ENCODE results near the gene UGT8.
A peak's percentile ranks its signal among the peaks of the same experiment; 100 is the strongest.
"Not testable (repeated sequence)": the region's sequence is repeated elsewhere in the genome, so short reads cannot be mapped to it uniquely, and the experiment has no call there.

The UGT8 gene, protein sequence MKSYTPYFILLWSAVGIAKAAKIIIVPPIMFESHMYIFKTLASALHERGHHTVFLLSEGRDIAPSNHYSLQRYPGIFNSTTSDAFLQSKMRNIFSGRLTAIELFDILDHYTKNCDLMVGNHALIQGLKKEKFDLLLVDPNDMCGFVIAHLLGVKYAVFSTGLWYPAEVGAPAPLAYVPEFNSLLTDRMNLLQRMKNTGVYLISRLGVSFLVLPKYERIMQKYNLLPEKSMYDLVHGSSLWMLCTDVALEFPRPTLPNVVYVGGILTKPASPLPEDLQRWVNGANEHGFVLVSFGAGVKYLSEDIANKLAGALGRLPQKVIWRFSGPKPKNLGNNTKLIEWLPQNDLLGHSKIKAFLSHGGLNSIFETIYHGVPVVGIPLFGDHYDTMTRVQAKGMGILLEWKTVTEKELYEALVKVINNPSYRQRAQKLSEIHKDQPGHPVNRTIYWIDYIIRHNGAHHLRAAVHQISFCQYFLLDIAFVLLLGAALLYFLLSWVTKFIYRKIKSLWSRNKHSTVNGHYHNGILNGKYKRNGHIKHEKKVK

DNA sequence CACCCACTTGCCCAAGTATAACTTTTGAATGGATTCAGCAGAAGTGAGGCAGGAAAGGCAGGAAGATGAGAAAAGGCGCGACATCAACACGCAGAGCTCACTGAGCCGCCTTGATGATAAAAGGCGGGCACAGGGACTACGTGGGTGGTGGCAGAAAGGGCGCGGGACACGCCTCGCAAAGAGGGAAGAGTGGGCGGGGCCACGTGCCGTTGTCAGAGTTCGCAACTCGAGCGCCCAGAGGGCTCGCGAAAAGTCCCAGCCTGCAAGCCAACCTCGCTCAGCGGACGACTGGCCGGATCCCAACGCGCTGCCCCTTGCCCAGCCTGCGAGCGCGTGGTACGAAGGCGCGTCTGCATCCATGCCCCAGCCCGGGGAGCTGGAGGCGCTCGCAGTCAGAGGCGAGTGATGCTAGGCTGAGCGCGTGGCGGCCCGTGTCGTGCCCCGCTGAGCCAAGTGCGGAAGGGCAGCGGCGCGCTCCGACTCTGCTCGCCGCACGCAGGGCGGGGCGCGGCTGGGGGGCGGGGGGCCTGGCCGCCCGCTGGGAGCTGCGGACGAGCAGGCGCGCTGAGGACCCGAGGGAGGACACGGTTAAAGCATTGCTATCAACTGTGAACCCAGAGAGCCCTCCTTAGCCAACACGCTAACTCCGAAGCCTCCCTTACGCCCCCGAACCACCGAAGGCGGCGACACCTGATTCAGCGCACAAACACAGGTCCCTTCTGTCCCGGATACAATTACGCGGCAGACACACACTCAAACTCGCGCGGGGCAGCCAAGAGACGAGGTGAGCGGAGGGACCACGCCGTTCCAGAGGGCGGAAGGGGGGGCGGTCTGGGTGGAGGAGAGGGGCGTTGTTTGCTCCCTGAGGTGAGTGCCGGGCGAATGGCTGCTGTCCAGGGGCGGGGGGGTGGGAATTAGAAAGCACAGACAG is at the start of gene UGT8:
Gene UGT8, plus strand, starts transcription at position 617 of the 931 bp plus-strand sequence. CDS start 24,074 bp downstream, outside the sequence.
- peak; percentile 65 for DNase-seq

DNA sequence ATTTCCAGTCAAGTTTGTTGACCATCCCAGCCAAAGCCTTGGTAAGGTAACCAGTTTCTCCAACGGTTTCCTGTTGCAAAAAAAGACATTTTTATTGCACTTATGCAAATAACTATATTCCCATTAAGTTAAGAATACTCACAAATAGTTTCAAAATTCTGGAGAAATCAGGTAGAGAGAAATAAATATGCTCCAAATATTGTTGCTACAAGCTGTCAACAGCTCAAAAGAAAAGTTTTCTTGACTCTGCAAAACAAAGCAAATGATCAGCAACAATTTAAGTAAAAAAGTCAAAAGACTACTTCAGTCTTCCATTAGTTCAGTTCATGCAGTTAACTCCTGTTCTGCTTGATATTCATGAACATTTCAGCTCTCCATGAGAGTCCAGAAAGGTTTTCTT is 49.0 kb upstream of the UGT8 start:
- DNase-seq = no peak

DNA sequence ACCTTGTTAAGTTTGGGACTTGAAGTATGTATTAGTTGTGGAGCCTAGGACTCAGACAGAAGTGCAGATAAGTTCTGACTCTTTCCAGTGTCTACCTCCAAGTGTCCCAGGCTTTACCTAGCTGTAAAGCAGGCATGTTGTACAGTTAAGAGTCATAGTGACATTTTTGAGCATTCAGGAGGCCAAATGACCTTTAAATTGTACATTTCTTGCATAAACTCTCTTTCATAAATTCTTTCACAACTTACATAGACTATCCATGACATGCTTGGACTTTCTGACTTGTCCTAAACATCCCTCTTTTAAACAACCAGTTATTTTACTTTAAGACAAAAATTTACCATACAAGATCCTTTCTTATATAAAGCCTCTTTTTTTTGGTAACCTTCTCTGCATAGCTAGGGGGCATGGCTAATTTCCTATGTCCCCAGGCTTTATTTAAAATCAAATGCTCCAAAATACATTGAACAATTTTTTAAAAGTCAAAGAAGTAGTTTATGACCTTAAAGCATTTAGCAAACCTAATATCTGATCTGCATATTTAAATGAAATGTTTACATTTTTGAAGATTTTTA is 40.1 kb upstream of the UGT8 start:
- no peak for DNase-seq

DNA sequence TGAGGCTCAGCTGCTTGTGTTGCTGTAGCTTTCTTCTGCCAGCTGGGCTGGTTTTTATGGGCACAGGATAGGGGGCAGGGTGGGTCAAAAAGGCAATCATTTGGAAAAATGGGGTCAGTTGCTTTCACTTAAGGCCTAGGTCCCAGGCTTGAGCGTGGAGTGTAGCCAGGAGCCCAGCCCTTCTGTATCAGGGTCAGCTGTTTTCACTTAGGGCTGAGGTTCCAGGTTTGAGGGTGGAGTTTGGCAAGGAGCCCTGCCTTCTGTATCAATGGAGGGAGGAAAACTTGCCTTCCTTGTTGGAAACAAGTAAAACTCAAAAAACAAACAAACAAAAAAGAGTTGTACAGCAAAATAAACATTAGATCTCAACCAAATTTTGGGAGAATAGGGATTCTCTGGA is 37.0 kb upstream of the UGT8 start:
- DNase-seq = no peak

DNA sequence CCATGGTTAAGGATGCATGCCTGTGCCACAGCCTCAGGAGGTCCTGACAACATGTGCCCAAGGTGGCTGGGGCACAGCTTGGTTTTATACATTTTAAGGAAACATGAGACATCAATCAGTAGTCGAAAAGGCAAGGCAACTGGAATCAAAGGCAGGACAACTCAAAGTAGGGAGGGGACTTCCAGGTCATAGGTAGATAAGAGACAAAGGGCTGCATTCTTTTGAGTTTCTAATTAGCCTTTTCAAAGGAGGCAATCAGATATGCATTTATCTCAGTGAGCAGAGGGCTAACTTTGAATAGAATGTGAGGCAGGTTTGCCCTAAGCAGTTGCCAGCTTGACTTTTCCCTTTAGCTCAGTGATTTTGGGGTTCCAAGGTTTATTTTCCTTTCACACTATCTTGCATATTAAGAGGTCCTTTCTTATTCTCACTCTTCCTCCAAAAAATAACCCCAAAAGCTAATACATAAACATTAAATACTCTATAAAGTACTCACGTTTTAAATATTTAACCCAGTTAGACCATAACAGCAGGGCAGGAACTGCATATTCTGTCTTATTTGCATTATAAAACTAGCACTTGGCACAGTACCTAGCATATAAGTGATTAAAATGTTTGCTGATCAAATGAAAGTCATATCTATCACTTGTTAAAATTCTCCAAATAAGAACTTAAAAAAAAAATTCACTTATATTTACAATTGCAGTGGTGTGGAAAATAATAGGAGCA is 36.3 kb upstream of the UGT8 start:
- no peak for DNase-seq

DNA sequence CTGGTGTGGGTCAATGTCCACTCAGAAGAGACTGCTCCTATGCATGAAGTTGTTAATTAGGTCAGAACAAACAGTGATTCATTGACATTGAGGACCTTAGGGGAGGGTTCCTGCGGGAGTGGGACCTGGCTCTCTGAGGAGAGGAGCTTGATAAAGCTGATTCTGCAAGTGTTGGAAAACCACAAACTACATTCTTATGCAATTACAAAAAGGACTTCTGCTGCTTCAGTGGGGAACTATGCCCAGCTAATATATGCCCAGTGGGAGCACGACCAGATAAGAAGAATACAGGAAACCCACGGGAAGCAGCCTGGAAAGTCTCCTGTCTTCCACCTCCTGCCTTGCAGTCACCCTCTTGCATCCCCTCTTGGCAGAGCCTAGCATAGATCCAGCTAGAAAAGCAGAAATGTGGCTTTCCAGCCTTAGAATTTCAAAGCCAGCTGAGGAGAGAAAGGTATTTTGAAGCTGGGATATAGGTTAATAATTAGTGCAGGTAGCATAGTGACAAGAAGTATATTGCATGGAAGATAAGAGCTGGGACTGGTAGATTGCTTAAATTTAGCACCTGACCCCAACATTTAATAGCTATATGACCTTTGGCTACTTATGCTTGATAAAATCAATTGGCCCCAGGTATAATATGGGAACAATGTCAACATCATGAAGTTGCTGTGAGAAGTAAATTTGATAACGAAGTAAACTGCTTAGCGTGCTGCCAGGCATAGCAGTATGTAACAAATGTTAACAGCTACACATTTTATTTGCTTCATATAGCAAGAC is 34.9 kb upstream of the UGT8 start:
- no peak for DNase-seq

DNA sequence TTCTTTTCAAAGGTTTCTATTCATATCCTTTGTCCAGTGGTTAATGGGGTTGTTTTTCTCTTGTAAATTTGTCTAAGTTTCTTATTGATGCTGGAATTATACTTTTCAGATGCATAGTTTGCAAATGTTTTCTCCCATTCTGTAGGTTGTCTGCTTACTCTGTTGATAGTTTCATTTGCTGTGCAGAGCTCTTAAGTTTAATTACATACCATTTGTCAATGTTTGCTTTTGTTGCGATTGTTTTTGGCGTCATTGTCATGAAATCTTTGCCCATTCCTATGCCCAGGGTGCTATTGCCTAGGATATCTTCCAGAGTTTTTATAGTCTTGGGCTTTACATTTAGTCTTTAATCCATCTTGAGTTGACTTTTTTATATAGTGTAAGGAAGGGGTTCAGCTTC is 21.2 kb upstream of the UGT8 start:
- no peak for DNase-seq

DNA sequence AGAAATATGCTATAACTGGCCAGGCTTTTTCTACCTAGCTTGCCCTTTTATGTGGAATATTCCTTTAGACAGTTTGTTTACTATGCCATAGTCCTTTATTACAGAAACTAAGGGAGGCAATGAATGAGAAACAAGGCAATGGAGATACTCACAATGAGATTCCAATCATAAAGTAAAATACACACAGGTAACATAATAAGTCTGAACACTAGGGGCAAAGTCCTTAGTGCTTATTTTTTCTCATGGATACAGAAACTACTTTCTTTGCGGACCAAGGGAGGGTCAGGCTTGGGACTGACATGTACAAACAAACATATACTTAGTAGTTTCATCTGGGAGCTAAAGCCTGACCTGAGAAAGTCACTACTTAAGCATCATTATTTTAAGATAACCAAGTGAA is 16.0 kb upstream of the UGT8 start:
- no peak for DNase-seq

DNA sequence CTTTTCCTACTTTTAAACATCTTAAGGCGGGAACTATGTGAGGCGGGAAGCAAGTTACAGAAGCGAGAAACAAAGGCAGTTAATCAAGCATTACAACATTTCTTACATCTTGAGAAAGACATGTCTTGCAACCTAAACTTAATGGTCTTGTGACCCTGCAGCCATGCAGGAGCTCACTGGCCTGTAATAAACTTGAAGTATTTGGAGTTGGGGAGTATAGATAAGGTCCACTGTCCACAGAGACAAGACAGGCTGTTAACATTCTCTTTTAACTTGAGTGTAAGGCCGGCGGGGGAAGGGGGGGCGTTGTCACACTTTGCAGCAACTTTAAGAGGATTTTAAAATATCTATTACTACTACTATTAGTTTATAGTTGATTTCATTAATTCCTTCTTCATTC is 10.3 kb upstream of the UGT8 start:
- no peak for DNase-seq

DNA sequence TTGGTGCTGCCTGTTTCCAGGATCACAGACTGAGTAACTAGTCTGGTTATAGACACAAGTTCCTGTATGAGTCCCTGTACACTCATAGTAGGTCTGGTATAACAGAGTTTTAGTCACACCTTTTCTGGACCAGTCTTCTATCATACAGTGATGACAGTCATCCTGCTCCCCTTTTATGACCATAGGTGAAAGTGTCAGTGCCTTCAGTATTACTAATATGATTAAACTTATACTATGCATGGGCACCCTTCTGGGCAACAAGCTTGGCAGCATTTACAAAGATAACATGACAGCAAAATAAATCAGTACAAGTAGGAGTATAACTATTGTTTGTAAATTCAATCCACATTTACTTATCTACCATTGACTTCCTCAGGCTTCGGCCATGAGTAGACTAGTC is 8.2 kb upstream of the UGT8 start:
- DNase-seq = not testable (repeated sequence)

DNA sequence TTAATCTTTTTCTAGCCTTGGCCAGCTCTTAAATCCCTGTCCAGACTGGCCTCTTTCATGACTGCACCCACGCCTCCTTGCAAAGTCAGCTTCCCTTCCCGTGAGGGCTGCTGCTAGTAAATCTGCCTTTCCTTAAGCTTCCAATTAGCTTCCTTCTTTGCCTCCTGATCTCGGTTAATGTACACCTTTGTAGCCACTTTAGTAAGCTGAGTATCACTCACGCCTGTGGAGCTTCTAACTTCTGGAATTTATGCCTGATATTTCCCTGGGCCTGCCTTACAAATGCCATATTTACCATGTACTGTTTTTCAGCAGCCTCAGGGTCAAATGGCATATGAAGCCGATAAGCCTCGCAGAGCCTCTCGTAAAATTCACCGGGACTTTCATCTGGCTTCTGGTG is 5.1 kb upstream of the UGT8 start:
- DNase-seq = no peak

DNA sequence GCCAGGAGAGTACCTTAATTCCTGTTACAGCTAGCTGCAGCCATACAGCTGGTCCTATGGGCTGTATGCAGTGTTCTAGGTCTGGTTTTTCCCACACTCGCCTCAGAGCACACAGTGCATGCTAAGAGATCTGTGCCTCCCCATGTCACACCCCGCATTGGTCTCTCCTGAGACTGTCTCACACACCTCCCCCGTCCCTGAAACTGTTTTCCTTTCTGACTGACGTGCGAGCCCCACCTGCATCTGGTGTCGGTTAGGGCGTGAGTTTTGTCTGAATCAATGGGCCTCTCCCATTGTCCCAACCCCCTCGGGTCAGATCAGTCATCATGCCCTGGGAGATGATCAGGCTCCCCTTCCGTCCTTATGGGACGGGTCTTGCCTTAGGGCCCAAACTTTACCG is 3.4 kb upstream of the UGT8 start:
- no peak for DNase-seq

DNA sequence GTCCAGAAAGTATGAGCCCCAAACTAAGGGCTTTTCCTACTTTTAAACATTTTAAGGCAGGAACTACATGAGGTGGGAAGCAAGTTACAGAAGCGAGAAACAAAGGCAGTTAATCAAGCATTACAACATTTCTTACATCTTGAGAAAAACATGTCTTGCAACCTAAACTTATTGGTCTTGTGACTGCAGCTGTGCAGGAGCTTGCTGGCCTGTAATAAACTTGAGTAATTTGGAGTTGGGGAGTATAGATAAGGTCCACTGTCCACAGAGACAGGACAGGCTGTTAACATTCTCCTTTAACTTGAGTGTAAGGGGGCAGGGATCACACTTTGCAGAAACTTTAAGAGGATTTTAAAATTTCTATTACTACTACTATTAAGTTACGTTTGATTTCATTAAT is 2.7 kb upstream of the UGT8 start:
- DNase-seq = no peak

DNA sequence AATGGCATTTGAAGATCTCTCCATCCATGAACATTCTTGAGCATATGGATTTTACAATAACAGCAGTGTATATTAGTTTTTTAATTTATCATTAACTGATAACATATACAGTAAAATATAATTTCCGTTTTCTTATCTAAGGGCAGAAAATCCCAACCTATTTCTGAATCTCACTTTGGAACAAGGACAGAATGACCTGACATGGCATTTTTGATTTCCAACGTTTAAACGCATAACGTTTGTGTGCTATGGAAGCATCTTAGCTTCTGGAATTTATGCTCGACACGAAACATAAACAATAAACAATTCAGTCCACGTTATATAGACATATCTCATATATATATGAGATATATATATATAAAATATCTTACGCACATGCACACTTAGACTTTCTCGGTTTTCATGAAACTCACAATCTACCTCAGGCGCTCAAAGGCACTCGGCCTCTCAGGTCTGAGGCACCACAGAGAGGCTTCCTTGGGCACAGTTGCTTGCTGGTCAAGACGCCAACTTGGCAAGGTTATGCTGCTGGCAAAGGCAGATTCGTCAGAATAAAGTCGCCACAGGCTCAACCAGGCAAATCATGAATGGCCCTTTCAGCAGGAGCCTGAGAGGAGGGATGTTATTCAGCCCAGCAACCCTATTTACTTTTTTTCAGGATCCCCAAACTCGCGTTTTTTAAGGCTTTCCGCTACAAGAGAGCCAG is 1.0 kb upstream of the UGT8 start:
- DNase-seq = no peak

DNA sequence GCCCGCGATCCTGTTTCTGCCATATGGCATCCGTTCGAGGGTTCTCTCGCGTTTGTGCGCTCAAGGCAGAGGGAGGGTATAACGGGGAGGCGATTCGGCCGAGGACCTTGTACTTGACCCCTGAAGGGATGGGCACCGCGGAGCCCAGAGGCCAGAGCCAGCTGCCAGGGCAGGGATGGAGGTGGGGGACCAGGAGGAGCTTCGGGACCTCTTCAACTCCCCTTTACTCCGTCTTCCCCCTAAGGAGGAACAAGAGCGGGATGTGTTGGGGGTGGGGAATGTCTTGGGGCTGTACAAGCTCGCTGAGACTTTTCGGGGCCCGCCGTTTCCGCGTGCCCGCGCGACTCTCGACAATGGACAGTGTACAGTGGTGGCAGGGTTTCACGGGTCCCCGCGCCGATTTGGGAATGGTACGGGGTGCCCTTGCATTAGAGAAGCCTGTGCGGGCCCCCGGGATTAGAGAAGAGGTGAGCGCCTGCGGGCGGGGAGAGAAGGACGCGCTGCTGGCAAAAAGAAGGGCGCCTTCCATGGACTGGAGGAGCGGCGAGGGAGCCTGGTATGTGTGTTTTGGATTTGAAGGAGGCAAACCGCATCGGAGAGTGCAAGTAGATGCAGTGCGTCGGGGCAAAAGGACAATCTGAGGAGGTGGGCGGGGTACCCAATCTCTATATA is 760 bp downstream of the UGT8 start:
- peak; percentile 3 for DNase-seq

DNA sequence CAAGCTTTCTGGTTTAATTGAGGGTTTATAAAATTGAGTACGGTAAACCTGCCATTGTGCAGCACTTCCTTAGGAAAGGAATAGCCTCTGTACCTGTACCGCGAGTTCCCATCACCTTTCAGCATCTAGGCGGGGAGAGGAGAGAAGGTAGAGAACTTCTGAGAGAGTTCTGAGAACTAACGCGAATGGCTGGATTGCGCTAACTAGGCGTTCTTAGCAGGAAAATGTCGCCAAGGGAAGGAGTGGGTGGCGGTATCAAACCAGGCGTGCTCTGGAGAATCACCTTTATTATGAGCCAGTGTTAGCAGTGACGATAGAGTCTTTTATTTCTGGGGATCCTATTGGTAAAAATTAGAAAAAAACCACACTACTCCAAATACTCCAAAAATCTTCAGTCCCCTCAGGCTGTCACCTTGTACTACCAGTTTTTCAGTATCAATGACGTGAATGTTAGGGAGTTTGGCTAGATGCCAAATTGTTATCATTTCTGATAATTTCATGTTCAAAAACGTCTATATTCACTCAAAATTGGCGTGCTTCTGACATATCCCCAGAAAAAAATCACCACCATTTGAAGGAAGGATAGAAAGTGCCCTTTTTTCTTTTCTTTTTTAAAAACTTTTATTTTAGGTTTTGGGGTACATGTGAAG is 1.4 kb downstream of the UGT8 start:
- DNase-seq = no peak

DNA sequence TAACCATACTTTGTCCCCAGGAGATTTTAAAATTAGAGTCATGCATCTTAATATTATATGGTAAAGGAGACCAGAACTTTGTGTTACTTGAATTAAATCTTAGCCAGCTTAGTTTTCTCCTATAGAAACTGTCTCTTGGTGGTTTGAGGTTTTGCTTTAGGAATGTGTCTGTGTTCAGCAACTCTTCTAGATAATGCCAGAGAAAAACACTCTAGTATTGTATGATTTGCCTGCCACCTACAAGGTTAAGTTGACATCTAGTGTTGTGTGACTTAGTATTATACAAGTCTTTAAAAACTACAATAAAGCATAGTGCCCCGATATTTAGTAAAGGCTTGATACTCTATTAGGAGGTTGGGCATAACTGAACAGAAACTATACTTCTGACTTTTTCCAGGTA is 2.1 kb downstream of the UGT8 start:
- DNase-seq = no peak

DNA sequence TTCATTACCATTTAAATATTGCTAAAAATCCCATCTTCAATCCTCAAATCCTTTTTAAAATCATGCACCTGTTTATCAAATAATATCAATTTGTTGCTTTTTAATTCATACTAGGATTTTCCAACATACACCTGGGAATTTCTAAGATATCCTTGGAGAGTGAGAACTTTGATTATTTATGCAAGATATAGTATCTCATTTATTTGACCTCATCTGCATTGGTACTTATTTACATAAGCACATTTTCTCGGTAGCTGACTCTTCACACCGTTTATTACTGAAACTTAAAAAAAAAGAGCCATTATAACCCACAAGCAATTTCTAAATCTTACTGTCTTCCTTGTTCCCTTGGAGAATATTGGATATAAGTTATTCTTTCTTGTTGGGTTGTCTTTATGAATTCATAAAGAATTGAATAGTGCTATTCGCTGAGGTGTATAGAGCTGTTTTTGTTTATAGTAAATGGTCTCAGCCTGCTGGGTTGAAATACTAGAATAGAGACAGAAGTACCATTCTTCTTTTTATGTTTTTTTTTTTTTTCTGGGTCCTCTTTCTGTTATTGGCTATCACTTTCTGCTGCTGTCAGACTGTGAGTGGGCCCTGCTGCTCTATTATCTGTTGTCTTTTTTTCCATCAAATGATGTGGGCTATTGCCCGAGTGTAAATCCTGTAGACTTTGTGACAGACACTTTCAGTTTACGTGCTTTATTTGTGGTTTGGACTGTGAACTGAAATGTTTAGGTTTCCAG is 2.9 kb downstream of the UGT8 start:
- DNase-seq = no peak

DNA sequence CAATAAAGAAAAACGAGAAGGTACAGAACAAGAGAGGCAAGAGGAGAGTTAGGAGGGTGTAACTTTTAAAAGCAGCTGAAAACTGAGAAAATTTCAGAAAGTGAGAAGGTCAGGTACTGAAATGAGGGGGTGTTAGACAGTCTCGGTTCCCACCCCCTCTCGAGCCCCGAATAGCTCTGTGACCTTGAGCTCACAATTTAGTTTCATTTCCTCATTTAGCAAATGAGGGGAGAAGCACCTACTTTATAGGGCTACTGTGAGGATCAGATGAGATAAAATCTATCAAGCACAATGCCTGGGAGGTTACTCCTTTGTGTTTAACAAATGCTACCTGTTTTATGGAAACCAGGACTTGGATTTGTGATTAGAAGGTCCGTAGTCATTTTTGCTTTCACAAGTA is 4.9 kb downstream of the UGT8 start:
- no peak for DNase-seq
